ENCODE data around the gene FGFR1OP2.

The FGFR1OP2 gene

GRCh38 chr12:26939192-26939832, 1.0 kb downstream of the FGFR1OP2 start:
- Histone ChIP-seq H3K27ac (ENCODE audit: extremely low read depth, low read depth, low read length) (peak overlapping the region; percentile 91), H3K36me3 (ENCODE audit: control insufficient read depth in 2 of 2, insufficient read depth in 1 of 2, low read length in 2 of 2) (no peaks in the 10 kb centered on the region), H3K4me3 (ENCODE audit: low read depth, low read length) (peak overlapping the region; percentile 87), H3K4me1 (ENCODE audit: control insufficient read depth, insufficient read depth, low read length) (peaks cover 27% of the 10 kb centered on the region), H3K9me3 (ENCODE audit: control insufficient read depth, insufficient read depth, low read depth, low read length) (no peaks in the 10 kb centered on the region)
- ChIA-PET POLR2A (interaction anchor here (1.0 kb wide), 1 partner anchor 106 kb away, joined by 4 read pairs; the partner anchor contains the start of gene ITPR2), CTCF (interaction anchor here (0.6 kb wide), 1 partner anchor 76 kb away, joined by 4 read pairs; no protein-coding TSS in a partner anchor)
- TF ChIP-seq ZNF521 (tag by site-specific recombination; IDR thresholded peaks at IDR 0.05), result no peak
- peak; percentile 43; the same call in 1 of the 2 replicates for TF ChIP-seq PATZ1 (tag by site-specific recombination; IDR thresholded peaks at IDR 0.05)

DNA sequence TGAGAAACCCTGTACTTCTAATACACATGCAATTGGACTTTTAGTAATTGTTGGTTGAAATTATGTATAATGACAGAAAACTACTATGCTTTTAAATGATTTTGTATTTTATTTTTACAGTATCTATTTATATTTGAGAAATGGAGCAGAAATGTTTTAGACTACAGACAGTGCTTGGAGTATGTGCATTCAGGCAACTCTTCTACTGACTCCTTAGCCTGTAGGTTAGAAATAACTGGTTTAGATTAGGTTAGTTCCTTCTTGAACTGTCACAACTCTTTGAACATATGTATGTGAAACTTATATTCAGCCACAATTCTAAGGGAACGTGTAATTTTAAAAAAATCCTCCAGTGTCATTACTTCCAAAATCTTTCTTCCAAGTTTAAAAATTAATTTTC, 1.7 kb downstream of the FGFR1OP2 start:
- Histone ChIP-seq H3K36me3 (ENCODE audit: control insufficient read depth in 2 of 2, insufficient read depth in 1 of 2, low read length in 2 of 2) (no peaks in the 10 kb centered on the region), H3K27ac (ENCODE audit: extremely low read depth, low read depth, low read length) (no peak overlapping the region), H3K4me1 (ENCODE audit: control insufficient read depth, insufficient read depth, low read length) (peaks cover 23% of the 10 kb centered on the region), H3K4me3 (ENCODE audit: low read depth, low read length) (peak overlapping the region; percentile 87), H3K9me3 (ENCODE audit: control insufficient read depth, insufficient read depth, low read depth, low read length) (no peaks in the 10 kb centered on the region)
- ChIA-PET CTCF (no interaction called here), POLR2A (no interaction called here)
- TF ChIP-seq BCL6B (tag by site-specific recombination; IDR thresholded peaks at IDR 0.05) (no peak), ZNF660 (tag by site-specific recombination; IDR thresholded peaks at IDR 0.05) (no peak), MYNN (tag by site-specific recombination; IDR thresholded peaks at IDR 0.05; ENCODE audit: borderline replicate concordance) (no peak)

GRCh38 chr12:26940516-26941214, 2.4 kb downstream of the FGFR1OP2 start:
- TF ChIP-seq ZFHX2 (tag by site-specific recombination; conservative IDR thresholded peaks at IDR 0.05), result peak; percentile 23; the same call in 1 of the 2 replicates
- TF ChIP-seq EGR2 (tag by site-specific recombination; IDR thresholded peaks at IDR 0.05; ENCODE audit: low read depth), result 0 out of 2 replicates have a peak, but pooled peaks have one; percentile 44
- no peak for TF ChIP-seq ZNF174 (tag by site-specific recombination; IDR thresholded peaks at IDR 0.05)
- ChIA-PET CTCF (no interaction called here), POLR2A (no interaction called here)
- no peak overlapping the region for H3K27ac ChIP-seq (ENCODE audit: extremely low read depth, low read depth, low read length)
- no peaks in the 10 kb centered on the region for H3K9me3 ChIP-seq (ENCODE audit: control insufficient read depth, insufficient read depth, low read depth, low read length)
- H3K4me1 ChIP-seq (ENCODE audit: control insufficient read depth, insufficient read depth, low read length), result peaks cover 18% of the 10 kb centered on the region
- H3K36me3 ChIP-seq (ENCODE audit: control insufficient read depth in 2 of 2, insufficient read depth in 1 of 2, low read length in 2 of 2), result no peaks in the 10 kb centered on the region
- no peak overlapping the region for H3K4me3 ChIP-seq (ENCODE audit: low read depth, low read length)

GRCh38 chr12:26941215-26941594, 2.9 kb downstream of the FGFR1OP2 start:
- ChIA-PET CTCF (no interaction called here), POLR2A (no interaction called here)
- H3K27ac ChIP-seq (ENCODE audit: extremely low read depth, low read depth, low read length), result no peak overlapping the region
- H3K36me3 ChIP-seq (ENCODE audit: control insufficient read depth in 2 of 2, insufficient read depth in 1 of 2, low read length in 2 of 2), result no peaks in the 10 kb centered on the region
- H3K4me3 ChIP-seq (ENCODE audit: low read depth, low read length), result no peak overlapping the region
- no peaks in the 10 kb centered on the region for H3K9me3 ChIP-seq (ENCODE audit: control insufficient read depth, insufficient read depth, low read depth, low read length)
- H3K4me1 ChIP-seq (ENCODE audit: control insufficient read depth, insufficient read depth, low read length), result peaks cover 16% of the 10 kb centered on the region
- TF ChIP-seq, protein P1, sequence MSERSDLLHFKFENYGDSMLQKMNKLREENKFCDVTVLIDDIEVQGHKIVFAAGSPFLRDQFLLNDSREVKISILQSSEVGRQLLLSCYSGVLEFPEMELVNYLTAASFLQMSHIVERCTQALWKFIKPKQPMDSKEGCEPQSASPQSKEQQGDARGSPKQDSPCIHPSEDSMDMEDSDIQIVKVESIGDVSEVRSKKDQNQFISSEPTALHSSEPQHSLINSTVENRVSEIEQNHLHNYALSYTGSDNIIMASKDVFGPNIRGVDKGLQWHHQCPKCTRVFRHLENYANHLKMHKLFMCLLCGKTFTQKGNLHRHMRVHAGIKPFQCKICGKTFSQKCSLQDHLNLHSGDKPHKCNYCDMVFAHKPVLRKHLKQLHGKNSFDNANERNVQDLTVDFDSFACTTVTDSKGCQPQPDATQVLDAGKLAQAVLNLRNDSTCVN (tag by site-specific recombination; optimal IDR thresholded peaks at IDR 0.05), result no peak
- no peak for TF ChIP-seq ZNF701 (tag by site-specific recombination; IDR thresholded peaks at IDR 0.05)
- TF ChIP-seq ZNF624 (tag by site-specific recombination; IDR thresholded peaks at IDR 0.05), result no peak
- no peak for TF ChIP-seq ZNF473 (tag by site-specific recombination; IDR thresholded peaks at IDR 0.05)
- TF ChIP-seq, protein P2, sequence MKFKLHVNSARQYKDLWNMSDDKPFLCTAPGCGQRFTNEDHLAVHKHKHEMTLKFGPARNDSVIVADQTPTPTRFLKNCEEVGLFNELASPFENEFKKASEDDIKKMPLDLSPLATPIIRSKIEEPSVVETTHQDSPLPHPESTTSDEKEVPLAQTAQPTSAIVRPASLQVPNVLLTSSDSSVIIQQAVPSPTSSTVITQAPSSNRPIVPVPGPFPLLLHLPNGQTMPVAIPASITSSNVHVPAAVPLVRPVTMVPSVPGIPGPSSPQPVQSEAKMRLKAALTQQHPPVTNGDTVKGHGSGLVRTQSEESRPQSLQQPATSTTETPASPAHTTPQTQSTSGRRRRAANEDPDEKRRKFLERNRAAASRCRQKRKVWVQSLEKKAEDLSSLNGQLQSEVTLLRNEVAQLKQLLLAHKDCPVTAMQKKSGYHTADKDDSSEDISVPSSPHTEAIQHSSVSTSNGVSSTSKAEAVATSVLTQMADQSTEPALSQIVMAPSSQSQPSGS (tag by site-specific recombination; IDR thresholded peaks at IDR 0.05; ENCODE audit: low read depth), result no peak
- TF ChIP-seq ZXDB (tag by site-specific recombination; IDR thresholded peaks at IDR 0.05), result no peak
- TF ChIP-seq ZNF596 (tag by site-specific recombination; IDR thresholded peaks at IDR 0.05), result no peak
- no peak for TF ChIP-seq FEZF1 (tag by site-specific recombination; IDR thresholded peaks at IDR 0.05)
- TF ChIP-seq ZNF677 (tag by site-specific recombination; IDR thresholded peaks at IDR 0.05), result no peak
- TF ChIP-seq OSR2 (tag by site-specific recombination; IDR thresholded peaks at IDR 0.05), result no peak
